AG04450 (cell line): Measurements from ENCODE around the gene PRR20G. TPM values are rescaled to one million over a fixed set of nuclear protein-coding genes. Genes with fewer than 3 reads are reported as not detected.

Source experiments
- CTCF ChIA-PET: fragments of 300-600, 350-600 bp; formaldehyde crosslinking; extraction: SDS; loops from one replicate; lab custom pipeline; 2022; ENCODE audit warnings: antibody characterized with exemption, inconsistent platforms; lab: Charles Lee
- POLR2A ChIA-PET: fragments of 350-600 bp; formaldehyde crosslinking; extraction: SDS; loops from one replicate; lab custom pipeline; 2021; ENCODE audit warnings: antibody characterized with exemption, inconsistent platforms; lab: Yijun Ruan, JAX
- DNase-seq: peaks from one replicate; pipeline ENCODE4 v3.0.0-alpha.2; 2011; ENCODE audit warnings: low read depth, low spot score
- H3K27ac ChIP-seq: one replicate; pipeline ENCODE4 v1.5.1; 2012; ENCODE audit warnings: low read depth, low read length, control low read depth
- H3K27me3 ChIP-seq: one replicate; pipeline ENCODE4 v1.6.0; 2012; ENCODE audit warnings: low read length; ENCODE audit not compliant: control insufficient read depth, insufficient read depth
- H3K4me3 ChIP-seq: 2 replicates; pipeline ENCODE4 v1.5.1; 2011; ENCODE audit warnings: mild to moderate bottlenecking, low read depth, low read length, control low read depth
- H3K9me3 ChIP-seq: 2 replicates; pipeline ENCODE4 v1.5.1; 2012; ENCODE audit warnings: low read length; ENCODE audit not compliant: control insufficient read depth, insufficient read depth
- polyA plus RNA-seq: library from polyadenylated mRNA; depleted of rRNA; stranded (reverse); fragments of >200 nt; gene quantifications from 2 replicates; pipeline ENCODE4 v1.2.3, GENCODE V29; 2011; rRNA removed
- small RNA-seq: library from RNA; depleted of rRNA; stranded (forward); fragments of <200 nt; gene quantifications from one replicate; pipeline ENCODE3, GENCODE V24; 2012; ENCODE audit warnings: low read depth; ENCODE audit not compliant: insufficient read length
- TF ChIP-seq, protein P1 (sequence below): IDR thresholded peaks from 2 replicates; pipeline ENCODE4 v1.5.1; 2011; ENCODE audit warnings: low read depth, low read length, control low read depth, inconsistent platforms

The PRR20G gene
- polyA plus RNA-seq, 1 experiment = not detected

DNA sequence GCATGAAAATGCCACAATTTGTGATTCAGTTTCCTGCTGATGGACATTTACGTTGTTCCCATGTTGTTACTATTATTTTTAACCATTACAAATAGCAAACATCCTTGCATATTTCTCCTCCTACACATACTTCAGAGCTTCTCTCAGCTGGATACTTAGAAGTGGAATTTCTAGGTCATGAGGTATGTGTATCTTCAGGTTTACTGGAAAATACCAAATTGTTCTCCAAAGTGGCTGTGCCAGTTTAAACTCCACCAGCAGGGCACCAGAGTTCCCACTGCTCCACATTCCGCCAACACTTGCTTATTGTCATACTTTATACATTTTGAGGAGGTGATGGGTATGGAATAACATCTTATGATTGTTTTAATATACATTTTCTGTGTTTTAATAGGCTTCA is 49.2 kb downstream of the PRR20G start:
- Histone ChIP-seq H3K27me3 (no peaks in the 10 kb centered on the region), H3K9me3 (no peaks in the 10 kb centered on the region), H3K4me3 (no peak overlapping the region), H3K27ac (no peak overlapping the region)
- no peak for DNase-seq
- TF ChIP-seq, protein P1, sequence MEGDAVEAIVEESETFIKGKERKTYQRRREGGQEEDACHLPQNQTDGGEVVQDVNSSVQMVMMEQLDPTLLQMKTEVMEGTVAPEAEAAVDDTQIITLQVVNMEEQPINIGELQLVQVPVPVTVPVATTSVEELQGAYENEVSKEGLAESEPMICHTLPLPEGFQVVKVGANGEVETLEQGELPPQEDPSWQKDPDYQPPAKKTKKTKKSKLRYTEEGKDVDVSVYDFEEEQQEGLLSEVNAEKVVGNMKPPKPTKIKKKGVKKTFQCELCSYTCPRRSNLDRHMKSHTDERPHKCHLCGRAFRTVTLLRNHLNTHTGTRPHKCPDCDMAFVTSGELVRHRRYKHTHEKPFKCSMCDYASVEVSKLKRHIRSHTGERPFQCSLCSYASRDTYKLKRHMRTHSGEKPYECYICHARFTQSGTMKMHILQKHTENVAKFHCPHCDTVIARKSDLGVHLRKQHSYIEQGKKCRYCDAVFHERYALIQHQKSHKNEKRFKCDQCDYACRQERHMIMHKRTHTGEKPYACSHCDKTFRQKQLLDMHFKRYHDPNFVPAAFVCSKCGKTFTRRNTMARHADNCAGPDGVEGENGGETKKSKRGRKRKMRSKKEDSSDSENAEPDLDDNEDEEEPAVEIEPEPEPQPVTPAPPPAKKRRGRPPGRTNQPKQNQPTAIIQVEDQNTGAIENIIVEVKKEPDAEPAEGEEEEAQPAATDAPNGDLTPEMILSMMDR = no peak
- ChIA-PET CTCF (no interaction called here), POLR2A (no interaction called here)

DNA sequence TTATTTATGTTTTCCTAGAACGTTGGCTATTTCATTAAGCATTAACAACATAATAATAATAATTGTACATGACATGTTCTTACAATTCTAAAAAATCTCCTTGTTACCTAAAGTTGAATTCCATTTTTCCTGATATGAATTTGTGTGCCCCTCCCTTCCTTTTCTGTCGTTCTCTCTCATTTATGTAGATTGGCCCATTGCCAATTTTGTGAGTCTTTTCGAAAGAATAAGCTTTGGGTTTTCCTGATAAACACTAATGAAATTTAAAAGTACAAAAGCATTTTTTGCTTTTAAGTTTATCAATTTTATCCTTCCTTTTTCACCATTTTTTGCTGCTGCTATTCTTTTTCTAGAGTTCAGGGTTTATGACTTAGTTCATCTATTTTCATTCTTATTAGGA is 50.0 kb downstream of the PRR20G start:
- no peak overlapping the region for H3K27ac ChIP-seq
- ChIA-PET CTCF (no interaction called here), POLR2A (no interaction called here)
- H3K4me3 ChIP-seq = no peak overlapping the region
- no peak for DNase-seq
- no peaks in the 10 kb centered on the region for H3K27me3 ChIP-seq
- TF ChIP-seq, protein P1 = no peak
- H3K9me3 ChIP-seq = no peaks in the 10 kb centered on the region

DNA sequence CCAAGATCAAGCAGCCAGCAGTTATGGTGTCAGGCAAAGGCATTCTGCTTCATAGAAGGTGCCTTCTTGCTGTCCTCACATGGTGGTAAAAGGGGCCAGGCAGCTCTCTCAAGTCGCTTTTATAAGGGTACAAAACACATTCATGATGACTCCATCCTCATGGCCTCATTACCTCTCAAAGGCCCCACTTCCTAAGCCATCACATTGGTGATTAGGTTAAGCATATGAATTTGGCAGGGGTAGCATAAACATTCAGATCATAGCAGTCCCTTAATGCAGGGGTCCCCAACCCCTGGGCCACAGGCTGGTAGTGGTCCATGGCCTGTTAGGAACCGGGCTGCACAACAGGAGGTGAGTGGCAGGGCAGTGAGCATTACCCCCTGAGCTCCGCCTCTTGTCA is 52.1 kb downstream of the PRR20G start:
- Histone ChIP-seq H3K27me3 (no peaks in the 10 kb centered on the region), H3K4me3 (no peak overlapping the region), H3K9me3 (no peaks in the 10 kb centered on the region), H3K27ac (no peak overlapping the region)
- no peak for DNase-seq
- POLR2A ChIA-PET = no interaction called here
- CTCF ChIA-PET = no interaction called here
- TF ChIP-seq, protein P1 = no peak

DNA sequence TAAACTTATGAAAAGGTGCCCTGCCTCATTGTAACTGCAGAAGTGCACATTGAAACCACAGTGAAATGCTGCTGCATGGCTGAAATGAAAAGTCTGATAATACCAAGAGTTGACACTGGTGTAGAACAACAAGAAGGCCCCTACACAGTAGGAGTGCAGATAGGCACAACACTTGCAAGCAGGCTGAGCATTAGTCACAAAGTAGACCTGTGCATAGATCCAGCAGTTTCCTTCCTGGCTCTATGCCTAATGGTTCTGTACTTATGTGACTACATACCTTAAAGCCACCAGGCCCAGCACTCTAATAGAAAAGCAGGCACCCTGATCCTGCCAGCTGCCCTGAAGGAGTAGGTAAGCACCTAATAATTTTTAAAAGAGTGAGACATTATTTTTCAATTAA is 53.1 kb downstream of the PRR20G start:
- CTCF ChIA-PET = no interaction called here
- TF ChIP-seq, protein P1 = no peak
- no peak overlapping the region for H3K27ac ChIP-seq
- POLR2A ChIA-PET = no interaction called here
- H3K27me3 ChIP-seq = no peaks in the 10 kb centered on the region
- H3K4me3 ChIP-seq = no peak overlapping the region
- H3K9me3 ChIP-seq = no peaks in the 10 kb centered on the region
- no peak for DNase-seq

Small RNA genes within 50 kb of the gene (small RNA-seq; reads per million reads assigned to genes)
- gene RNU6-1047P = not detected

Other genes with a start within 250 kb of the PRR20G start
- gene PRR23E, start 94.9 kb downstream of the PRR20G start, polyA plus RNA-seq = not detected in 2 replicates